Prostate gland (tissue), 2 donors: Measurements from ENCODE around the gene ZNF280B. TPM values are rescaled to one million over a fixed set of nuclear protein-coding genes. Genes with fewer than 3 reads are reported as not detected.

Source experiments
- total RNA-seq, 2 donors: library from RNA; depleted of rRNA; stranded (reverse); fragments of >200 nt; gene quantifications; one replicate each; pipeline ENCODE4 v1.1.0, GENCODE V29; 2016

ZNF280B gene
- total RNA-seq, 2 donors from 2014 or later = 0.50 to 33.9 TPM

Other genes starting within 250 kb of the ZNF280B start
- not detected for gene ZNF280A, start 11.5 kb upstream of the ZNF280B start, total RNA-seq
- 100 to 1,000 TPM in 1 of 2 donors, not detected in 1; 103 TPM for gene PRAME, start 50.5 kb upstream of the ZNF280B start, total RNA-seq
- gene GGTLC2, start 135.9 kb upstream of the ZNF280B start, total RNA-seq = 1 to 10 TPM in 1 of 2 donors, not detected in 1; 1.4 TPM